ENCODE data around the gene MARCKSL1. TPM values are rescaled to one million over a fixed set of nuclear protein-coding genes. Genes with fewer than 3 reads are reported as not detected.

The MARCKSL1 gene
- total RNA-seq, 3 donors from 2014 or later: 25.3 to 33.5 (median 27.8) TPM

- Mint-ChIP-seq H3K36me3 (ENCODE audit: insufficient read depth) (peaks cover 32% of the 10 kb centered on the region), H3K4me3 (no peak overlapping the region), H3K27me3 (ENCODE audit: low read depth) (no peaks in the 10 kb centered on the region), H3K4me1 (ENCODE audit: low read depth) (peaks cover 23% of the 10 kb centered on the region), H3K9me3 (no peaks in the 10 kb centered on the region)
- no peak for DNase-seq
- no peak for ATAC-seq
Observed at GRCh38 chr1:32332290-32333079, 3.5 kb downstream of the MARCKSL1 start.

- ATAC-seq (no peak), DNase-seq (no peak)
- Mint-ChIP-seq H3K4me1 (ENCODE audit: low read depth) (peaks cover 14% of the 10 kb centered on the region), H3K27me3 (ENCODE audit: low read depth) (no peaks in the 10 kb centered on the region), H3K4me3 (no peak overlapping the region), H3K36me3 (ENCODE audit: insufficient read depth) (peaks cover 35% of the 10 kb centered on the region), H3K9me3 (no peaks in the 10 kb centered on the region)
Observed at GRCh38 chr1:32331549-32331948, 4.5 kb downstream of the MARCKSL1 start.

GRCh38 chr1:32330558-32331151 is 5.4 kb downstream of the MARCKSL1 start:
- ATAC-seq (no peak), DNase-seq (no peak)
- Mint-ChIP-seq H3K36me3 (ENCODE audit: insufficient read depth) (peaks cover 35% of the 10 kb centered on the region), H3K4me1 (ENCODE audit: low read depth) (peaks cover 14% of the 10 kb centered on the region), H3K9me3 (no peaks in the 10 kb centered on the region), H3K4me3 (no peak overlapping the region), H3K27me3 (ENCODE audit: low read depth) (no peaks in the 10 kb centered on the region)

- DNase-seq: no peak
- Mint-ChIP-seq H3K4me1 (ENCODE audit: low read depth) (peaks cover 16% of the 10 kb centered on the region), H3K36me3 (ENCODE audit: insufficient read depth) (peaks cover 41% of the 10 kb centered on the region), H3K9me3 (no peaks in the 10 kb centered on the region), H3K4me3 (no peak overlapping the region), H3K27me3 (ENCODE audit: low read depth) (no peaks in the 10 kb centered on the region)
- no peak for ATAC-seq
Observed at GRCh38 chr1:32329931-32330466, 6.0 kb downstream of the MARCKSL1 start.

- H3K4me3 Mint-ChIP-seq: no peak overlapping the region
- ATAC-seq (no peak), DNase-seq (no peak)
- H3K9me3 Mint-ChIP-seq: no peaks in the 10 kb centered on the region
- peaks cover 23% of the 10 kb centered on the region for H3K4me1 Mint-ChIP-seq (ENCODE audit: low read depth)
- peaks cover 43% of the 10 kb centered on the region for H3K36me3 Mint-ChIP-seq (ENCODE audit: insufficient read depth)
- H3K27me3 Mint-ChIP-seq (ENCODE audit: low read depth): no peaks in the 10 kb centered on the region
Observed at GRCh38 chr1:32327204-32327603, 8.8 kb downstream of the MARCKSL1 start.

GRCh38 chr1:32321712-32322291 is 14.2 kb downstream of the MARCKSL1 start:
- DNase-seq (no peak), ATAC-seq (peak; percentile 81 to 82)
- Mint-ChIP-seq H3K27me3 (ENCODE audit: low read depth) (no peaks in the 10 kb centered on the region), H3K4me1 (ENCODE audit: low read depth) (peaks cover 43% of the 10 kb centered on the region), H3K4me3 (peak overlapping the region; percentile 27), H3K9me3 (no peaks in the 10 kb centered on the region), H3K36me3 (ENCODE audit: insufficient read depth) (peaks cover 19% of the 10 kb centered on the region)

GRCh38 chr1:32318127-32318869 is 17.7 kb downstream of the MARCKSL1 start:
- no peaks in the 10 kb centered on the region for H3K27me3 Mint-ChIP-seq (ENCODE audit: low read depth)

GRCh38 chr1:32316903-32317277 is 19.1 kb downstream of the MARCKSL1 start:
- Mint-ChIP-seq H3K27me3 (ENCODE audit: low read depth) (no peaks in the 10 kb centered on the region), H3K4me3 (no peak overlapping the region), H3K36me3 (ENCODE audit: insufficient read depth) (peaks cover 17% of the 10 kb centered on the region), H3K9me3 (no peaks in the 10 kb centered on the region), H3K4me1 (ENCODE audit: low read depth) (peaks cover 30% of the 10 kb centered on the region)
- ATAC-seq (no peak), DNase-seq (no peak)

More at GRCh38 chr1:32318127-32318869, 17.7 kb downstream of the MARCKSL1 start:
- H3K4me1 Mint-ChIP-seq (ENCODE audit: low read depth): peaks cover 41% of the 10 kb centered on the region
- H3K36me3 Mint-ChIP-seq (ENCODE audit: insufficient read depth): peaks cover 17% of the 10 kb centered on the region
- ATAC-seq (no peak), DNase-seq (no peak)
- no peak overlapping the region for H3K4me3 Mint-ChIP-seq
- H3K9me3 Mint-ChIP-seq: no peaks in the 10 kb centered on the region

- H3K4me3 Mint-ChIP-seq: no peak overlapping the region
- peaks cover 23% of the 10 kb centered on the region for H3K36me3 Mint-ChIP-seq (ENCODE audit: insufficient read depth)
- DNase-seq (no peak), ATAC-seq (no peak)
- no peaks in the 10 kb centered on the region for H3K9me3 Mint-ChIP-seq
- H3K4me1 Mint-ChIP-seq (ENCODE audit: low read depth): peaks cover 55% of the 10 kb centered on the region
- no peaks in the 10 kb centered on the region for H3K27me3 Mint-ChIP-seq (ENCODE audit: low read depth)
Observed at GRCh38 chr1:32311709-32312393, 24.2 kb downstream of the MARCKSL1 start.

- Mint-ChIP-seq H3K9me3 (peaks cover 3% of the 10 kb centered on the region), H3K27me3 (ENCODE audit: low read depth) (no peaks in the 10 kb centered on the region), H3K36me3 (ENCODE audit: insufficient read depth) (peaks cover 25% of the 10 kb centered on the region), H3K4me1 (ENCODE audit: low read depth) (peaks cover 54% of the 10 kb centered on the region), H3K4me3 (no peak overlapping the region)
- ATAC-seq (no peak), DNase-seq (no peak)
Observed at GRCh38 chr1:32309960-32310359, 26.1 kb downstream of the MARCKSL1 start.

- H3K4me1 Mint-ChIP-seq (ENCODE audit: low read depth): peaks cover 53% of the 10 kb centered on the region
- peaks cover 3% of the 10 kb centered on the region for H3K9me3 Mint-ChIP-seq
- no peaks in the 10 kb centered on the region for H3K27me3 Mint-ChIP-seq (ENCODE audit: low read depth)
- no peak overlapping the region for H3K4me3 Mint-ChIP-seq
- ATAC-seq: peak; percentile 61 to 76
- peaks cover 33% of the 10 kb centered on the region for H3K36me3 Mint-ChIP-seq (ENCODE audit: insufficient read depth)
- no peak for DNase-seq
Observed at GRCh38 chr1:32307324-32307723, 28.7 kb downstream of the MARCKSL1 start.

- H3K9me3 Mint-ChIP-seq: peaks cover 3% of the 10 kb centered on the region
- no peak for DNase-seq
- peaks cover 38% of the 10 kb centered on the region for H3K36me3 Mint-ChIP-seq (ENCODE audit: insufficient read depth)
- no peaks in the 10 kb centered on the region for H3K27me3 Mint-ChIP-seq (ENCODE audit: low read depth)
- ATAC-seq: no peak
- H3K4me1 Mint-ChIP-seq (ENCODE audit: low read depth): peaks cover 50% of the 10 kb centered on the region
- H3K4me3 Mint-ChIP-seq: no peak overlapping the region
Observed at GRCh38 chr1:32305310-32305709, 30.7 kb downstream of the MARCKSL1 start.

GRCh38 chr1:32303997-32304622 is 31.9 kb downstream of the MARCKSL1 start:
- peaks cover 34% of the 10 kb centered on the region for H3K36me3 Mint-ChIP-seq (ENCODE audit: insufficient read depth)
- DNase-seq (no peak), ATAC-seq (no peak)
- peaks cover 51% of the 10 kb centered on the region for H3K4me1 Mint-ChIP-seq (ENCODE audit: low read depth)
- H3K9me3 Mint-ChIP-seq: peaks cover 3% of the 10 kb centered on the region
- H3K27me3 Mint-ChIP-seq (ENCODE audit: low read depth): no peaks in the 10 kb centered on the region
- no peak overlapping the region for H3K4me3 Mint-ChIP-seq
